NCI-H2081 treated with DMSO at 0.1 percent for 48 hours (cell line): ENCODE results near the gene SLC25A13.

ENCODE experiments used
- DNase-seq: peaks from one replicate; lab custom pipeline; 2025; lab: John Stamatoyannopoulos, UW

SLC25A13 gene

GRCh38 chr7:96093435-96093834, 228.5 kb downstream of the SLC25A13 start:
- no peak for DNase-seq

GRCh38 chr7:96090756-96091155, 231.1 kb downstream of the SLC25A13 start:
- DNase-seq = peak; percentile 89

GRCh38 chr7:96089511-96089910, 232.4 kb downstream of the SLC25A13 start:
- DNase-seq = no peak

- peak; percentile 65 for DNase-seq
These were observed 233.3 kb downstream of the SLC25A13 start for GRCh38 chr7:96088579-96088978.

GRCh38 chr7:96085953-96086352, 235.9 kb downstream of the SLC25A13 start:
- DNase-seq = peak; percentile 73

GRCh38 chr7:96084881-96085553, 236.9 kb downstream of the SLC25A13 start:
- peak; percentile 100 for DNase-seq

GRCh38 chr7:96080027-96080426, 241.9 kb downstream of the SLC25A13 start:
- DNase-seq = peak; percentile 71

- peak; percentile 74 for DNase-seq
These were observed 245.6 kb downstream of the SLC25A13 start for GRCh38 chr7:96076350-96076707.

GRCh38 chr7:96075510-96076349, 246.2 kb downstream of the SLC25A13 start:
- DNase-seq = peak; percentile 76

GRCh38 chr7:96074871-96075270, 247.0 kb downstream of the SLC25A13 start:
- DNase-seq = no peak
